Measurements from ENCODE around the gene KLRK1.

KLRK1 gene

DNA sequence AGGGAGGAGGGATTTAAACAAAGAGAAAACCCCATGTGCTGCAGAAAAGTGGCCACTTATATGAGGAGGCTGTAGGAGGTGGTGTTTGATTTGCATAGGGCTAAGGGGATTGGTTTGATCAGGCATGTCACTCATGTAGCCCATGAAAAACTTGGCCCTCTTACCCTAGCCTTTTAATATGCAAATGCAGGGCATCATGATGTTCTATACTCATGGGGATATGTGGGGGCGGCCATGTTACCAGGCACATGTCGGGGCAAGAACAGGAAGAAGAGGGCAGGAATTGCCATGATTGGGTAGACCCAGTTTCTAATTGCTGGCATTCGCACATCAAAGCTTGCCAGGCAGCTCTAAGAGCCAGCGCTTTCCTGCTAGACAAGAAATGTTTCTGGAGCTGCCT, 28.8 kb downstream of the KLRK1 start:
- peak overlapping the region in 1 of 2 experiments; percentile 14 for H2BK12ac ChIP-seq (ENCODE audit: low read length in 2 of 2)
- H2AFZ ChIP-seq (ENCODE audit: low read depth, low read length): no peak overlapping the region
- WGBS: 88% methylated on average over 4 of the region's 4 CpGs
- DNase-seq: peak; percentile 9
- H3K4me1 ChIP-seq (ENCODE audit: control insufficient read depth, insufficient read depth, low read depth, low read length): peaks cover 6% of the 10 kb centered on the region
- no peak overlapping the region for H2BK15ac ChIP-seq (ENCODE audit: low read depth, poor library complexity, severe bottlenecking)
- peak overlapping the region; percentile 21 for H2BK120ac ChIP-seq (ENCODE audit: low read depth, low read length)
- peak overlapping the region in 1 of 2 experiments; percentile 30 for H3K4ac ChIP-seq (ENCODE audit: low read depth in 1 of 2, low read length in 2 of 2)
- H4K8ac ChIP-seq (ENCODE audit: low read length): no peak overlapping the region
- no peaks in the 10 kb centered on the region for H3K27me3 ChIP-seq (ENCODE audit: control insufficient read depth in 1 of 2, insufficient read depth in 1 of 2, low read length in 2 of 2)
- H3K9ac ChIP-seq (ENCODE audit: low read length): no peak overlapping the region
- no peaks in the 10 kb centered on the region for H3K79me1 ChIP-seq (replicated peaks; ENCODE audit: low read length, poor library complexity, severe bottlenecking)
- peak overlapping the region; percentile 20 for H2AK5ac ChIP-seq (ENCODE audit: low read length, severe bottlenecking)
- no peak overlapping the region for H3K18ac ChIP-seq (ENCODE audit: low read depth in 1 of 2, low read length in 2 of 2)
- no peak overlapping the region for H3K14ac ChIP-seq (ENCODE audit: low read length in 2 of 2)
- H4K91ac ChIP-seq (ENCODE audit: low read length): no peak overlapping the region
- peak overlapping the region; percentile 49 for H3K27ac ChIP-seq (ENCODE audit: low read length, poor library complexity, severe bottlenecking)
- no peak overlapping the region for H3K23ac ChIP-seq (ENCODE audit: low read length in 2 of 2)
- H3K36me3 ChIP-seq (ENCODE audit: control insufficient read depth in 1 of 2, insufficient read depth in 2 of 2, low read depth in 1 of 2, low read length in 2 of 2): no peaks in the 10 kb centered on the region
- no peaks in the 10 kb centered on the region for H3K9me3 ChIP-seq (ENCODE audit: control insufficient read depth, low read length)
- no peak overlapping the region for H3K4me2 ChIP-seq (ENCODE audit: low read length, poor library complexity, severe bottlenecking)
- H3K4me3 ChIP-seq (ENCODE audit: insufficient read depth in 1 of 2, low read depth in 1 of 2, low read length in 2 of 2): no peak overlapping the region
- H2BK5ac ChIP-seq (ENCODE audit: low read depth, low read length, poor library complexity, severe bottlenecking): no peak overlapping the region

DNA sequence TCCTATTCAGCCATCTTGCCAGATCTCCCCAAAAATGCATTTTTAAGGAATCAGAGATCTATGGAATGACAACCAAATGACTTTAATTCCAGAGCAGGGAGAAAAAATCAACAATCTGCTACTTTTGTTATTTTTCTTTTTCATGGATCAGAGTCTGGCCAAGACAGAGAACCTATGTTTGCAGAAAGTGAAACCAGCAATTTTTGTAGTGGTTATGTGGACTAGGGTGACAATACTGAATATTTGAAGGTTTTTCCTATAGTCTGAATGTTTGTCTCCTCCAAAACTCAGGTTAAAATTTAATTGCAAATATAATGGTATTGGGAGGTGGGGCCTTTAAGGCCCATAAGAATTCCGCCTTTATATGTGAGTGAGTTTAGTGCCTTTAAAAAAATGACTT, 30.9 kb downstream of the KLRK1 start:
- Histone ChIP-seq H3K4me2 (ENCODE audit: low read length, poor library complexity, severe bottlenecking) (no peak overlapping the region), H3K4me3 (ENCODE audit: insufficient read depth in 1 of 2, low read depth in 1 of 2, low read length in 2 of 2) (no peak overlapping the region), H3K9me3 (ENCODE audit: control insufficient read depth, low read length) (no peaks in the 10 kb centered on the region), H3K14ac (ENCODE audit: low read length in 2 of 2) (no peak overlapping the region), H4K91ac (ENCODE audit: low read length) (no peak overlapping the region), H3K27ac (ENCODE audit: low read length, poor library complexity, severe bottlenecking) (no peak overlapping the region), H3K79me1 (replicated peaks; ENCODE audit: low read length, poor library complexity, severe bottlenecking) (no peaks in the 10 kb centered on the region), H2AFZ (ENCODE audit: low read depth, low read length) (no peak overlapping the region), H3K4me1 (ENCODE audit: control insufficient read depth, insufficient read depth, low read depth, low read length) (peaks cover 13% of the 10 kb centered on the region), H3K36me3 (ENCODE audit: control insufficient read depth in 1 of 2, insufficient read depth in 2 of 2, low read depth in 1 of 2, low read length in 2 of 2) (no peaks in the 10 kb centered on the region), H3K9ac (ENCODE audit: low read length) (no peak overlapping the region), H3K27me3 (ENCODE audit: control insufficient read depth in 1 of 2, insufficient read depth in 1 of 2, low read length in 2 of 2) (no peaks in the 10 kb centered on the region), H2AK5ac (ENCODE audit: low read length, severe bottlenecking) (no peak overlapping the region), H2BK120ac (ENCODE audit: low read depth, low read length) (no peak overlapping the region), H2BK5ac (ENCODE audit: low read depth, low read length, poor library complexity, severe bottlenecking) (no peak overlapping the region), H3K23ac (ENCODE audit: low read length in 2 of 2) (no peak overlapping the region), H3K4ac (ENCODE audit: low read depth in 1 of 2, low read length in 2 of 2) (no peak overlapping the region), H2BK12ac (ENCODE audit: low read length in 2 of 2) (no peak overlapping the region), H2BK15ac (ENCODE audit: low read depth, poor library complexity, severe bottlenecking) (no peak overlapping the region), H4K8ac (ENCODE audit: low read length) (peak overlapping the region; percentile 0), H3K18ac (ENCODE audit: low read depth in 1 of 2, low read length in 2 of 2) (no peak overlapping the region)
- WGBS: 100% methylated on average over 1 of the region's 1 CpG
- DNase-seq: no peak

DNA sequence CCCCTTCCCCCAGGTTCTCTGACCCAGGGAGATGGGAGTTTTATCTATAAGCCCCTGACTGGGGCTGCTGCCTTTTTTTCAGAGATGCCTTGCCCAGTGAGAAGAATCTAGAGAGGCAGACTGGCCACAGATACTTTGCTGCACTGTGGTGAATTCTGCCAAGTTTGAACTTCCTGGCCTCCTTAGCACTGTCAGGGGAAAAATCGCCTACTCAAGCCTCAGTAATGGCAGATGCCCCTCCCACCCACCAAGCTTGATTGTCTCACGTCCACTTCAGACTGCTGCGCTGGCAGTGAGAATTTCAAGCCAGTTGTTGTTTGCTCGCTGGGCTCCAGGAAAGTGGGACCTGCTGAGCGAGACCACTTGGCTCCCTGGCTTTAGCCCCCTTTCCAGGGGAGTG, 31.7 kb downstream of the KLRK1 start:
- Histone ChIP-seq H3K4me2 (ENCODE audit: low read length, poor library complexity, severe bottlenecking) (no peak overlapping the region), H3K36me3 (ENCODE audit: control insufficient read depth in 1 of 2, insufficient read depth in 2 of 2, low read depth in 1 of 2, low read length in 2 of 2) (no peaks in the 10 kb centered on the region), H3K14ac (ENCODE audit: low read length in 2 of 2) (no peak overlapping the region), H3K27me3 (ENCODE audit: control insufficient read depth in 1 of 2, insufficient read depth in 1 of 2, low read length in 2 of 2) (no peaks in the 10 kb centered on the region), H2AK5ac (ENCODE audit: low read length, severe bottlenecking) (no peak overlapping the region), H3K27ac (ENCODE audit: low read length, poor library complexity, severe bottlenecking) (no peak overlapping the region), H2BK120ac (ENCODE audit: low read depth, low read length) (no peak overlapping the region), H3K4me1 (ENCODE audit: control insufficient read depth, insufficient read depth, low read depth, low read length) (peaks cover 10% of the 10 kb centered on the region), H4K91ac (ENCODE audit: low read length) (no peak overlapping the region), H2AFZ (ENCODE audit: low read depth, low read length) (no peak overlapping the region), H3K18ac (ENCODE audit: low read depth in 1 of 2, low read length in 2 of 2) (no peak overlapping the region), H2BK5ac (ENCODE audit: low read depth, low read length, poor library complexity, severe bottlenecking) (no peak overlapping the region), H4K8ac (ENCODE audit: low read length) (no peak overlapping the region), H3K9me3 (ENCODE audit: control insufficient read depth, low read length) (no peaks in the 10 kb centered on the region), H3K79me1 (replicated peaks; ENCODE audit: low read length, poor library complexity, severe bottlenecking) (no peaks in the 10 kb centered on the region), H2BK12ac (ENCODE audit: low read length in 2 of 2) (no peak overlapping the region), H3K23ac (ENCODE audit: low read length in 2 of 2) (no peak overlapping the region), H3K4me3 (ENCODE audit: insufficient read depth in 1 of 2, low read depth in 1 of 2, low read length in 2 of 2) (no peak overlapping the region), H2BK15ac (ENCODE audit: low read depth, poor library complexity, severe bottlenecking) (no peak overlapping the region), H3K9ac (ENCODE audit: low read length) (no peak overlapping the region), H3K4ac (ENCODE audit: low read depth in 1 of 2, low read length in 2 of 2) (no peak overlapping the region)
- no peak for DNase-seq
- 75% methylated on average over 5 of the region's 5 CpGs for WGBS

DNA sequence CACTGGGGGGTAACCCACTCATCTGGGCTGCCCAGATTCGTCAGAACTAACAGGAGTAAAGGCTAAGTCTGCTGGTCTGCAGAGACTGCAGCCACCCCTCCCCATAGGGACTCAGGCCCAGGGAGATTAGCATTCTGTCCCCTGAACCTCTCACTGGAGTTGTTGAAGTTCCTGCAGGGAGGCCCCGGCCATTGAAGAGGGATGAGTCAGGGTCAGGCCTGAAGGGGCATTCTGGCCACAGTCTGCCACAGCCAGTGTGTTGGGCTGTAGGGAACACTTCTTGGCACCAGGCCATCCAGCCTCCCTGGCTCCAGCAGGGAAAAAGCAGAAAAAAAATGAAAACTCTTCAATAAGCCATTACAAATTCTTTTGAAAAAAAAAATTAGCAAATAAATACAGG, 35.3 kb downstream of the KLRK1 start:
- no peaks in the 10 kb centered on the region for H3K79me1 ChIP-seq (replicated peaks; ENCODE audit: low read length, poor library complexity, severe bottlenecking)
- H2BK120ac ChIP-seq (ENCODE audit: low read depth, low read length): no peak overlapping the region

More for the DNA sequence above, 35.3 kb downstream of the KLRK1 start:
- H3K27me3 ChIP-seq (ENCODE audit: control insufficient read depth in 1 of 2, insufficient read depth in 1 of 2, low read length in 2 of 2): no peaks in the 10 kb centered on the region
- DNase-seq: peak; percentile 73
- no peak overlapping the region for H3K9ac ChIP-seq (ENCODE audit: low read length)
- H2AFZ ChIP-seq (ENCODE audit: low read depth, low read length): peak overlapping the region; percentile 18
- no peak overlapping the region for H3K4me3 ChIP-seq (ENCODE audit: insufficient read depth in 1 of 2, low read depth in 1 of 2, low read length in 2 of 2)
- H2BK5ac ChIP-seq (ENCODE audit: low read depth, low read length, poor library complexity, severe bottlenecking): no peak overlapping the region
- H3K27ac ChIP-seq (ENCODE audit: low read length, poor library complexity, severe bottlenecking): no peak overlapping the region
- no peak overlapping the region for H2AK5ac ChIP-seq (ENCODE audit: low read length, severe bottlenecking)
- H3K36me3 ChIP-seq (ENCODE audit: control insufficient read depth in 1 of 2, insufficient read depth in 2 of 2, low read depth in 1 of 2, low read length in 2 of 2): no peaks in the 10 kb centered on the region
- peak overlapping the region in 1 of 2 experiments; percentile 15 for H3K14ac ChIP-seq (ENCODE audit: low read length in 2 of 2)
- H3K18ac ChIP-seq (ENCODE audit: low read depth in 1 of 2, low read length in 2 of 2): peak overlapping the region in 1 of 2 experiments; percentile 84
- no peak overlapping the region for H3K4me2 ChIP-seq (ENCODE audit: low read length, poor library complexity, severe bottlenecking)
- peaks cover 7% of the 10 kb centered on the region for H3K4me1 ChIP-seq (ENCODE audit: control insufficient read depth, insufficient read depth, low read depth, low read length)
- H3K23ac ChIP-seq (ENCODE audit: low read length in 2 of 2): no peak overlapping the region
- H2BK12ac ChIP-seq (ENCODE audit: low read length in 2 of 2): peak overlapping the region; percentile 49 to 71
- no peak overlapping the region for H4K91ac ChIP-seq (ENCODE audit: low read length)
- no peaks in the 10 kb centered on the region for H3K9me3 ChIP-seq (ENCODE audit: control insufficient read depth, low read length)
- H4K8ac ChIP-seq (ENCODE audit: low read length): peak overlapping the region; percentile 70
- H2BK15ac ChIP-seq (ENCODE audit: low read depth, poor library complexity, severe bottlenecking): no peak overlapping the region
- WGBS: 19% methylated on average over 2 of the region's 2 CpGs
- no peak overlapping the region for H3K4ac ChIP-seq (ENCODE audit: low read depth in 1 of 2, low read length in 2 of 2)

Measured in mesenchymal stem cell (in vitro differentiated cells and primary cell).